Measurements from ENCODE around the gene C2CD2. TPM values are rescaled to one million over a fixed set of nuclear protein-coding genes. Genes with fewer than 3 reads are reported as not detected.

C2CD2 gene
- polyA plus RNA-seq, 6 donors from 2014 or later = 2.6 to 4.6 (median 3.4) TPM; not detected in 1

GRCh38 chr21:41901782-41902181, 52.0 kb downstream of the C2CD2 start:
- Mint-ChIP-seq H3K9me3 (no peaks in the 10 kb centered on the region), H3K27ac (no peak overlapping the region), H3K4me3 (no peak overlapping the region), H3K4me1 (peaks cover 0 to 6% (median 0%) of the 10 kb centered on the region in 3 donors), H3K27me3 (no peaks in the 10 kb centered on the region), H3K36me3 (peaks cover 18 to 26% of the 10 kb centered on the region in 2 donors)
- no peak for ATAC-seq (ENCODE audit: low read depth in 2 of 2)
- no peak for DNase-seq

- Mint-ChIP-seq H3K27me3 (no peaks in the 10 kb centered on the region), H3K9me3 (no peaks in the 10 kb centered on the region), H3K4me1 (peaks cover 2 to 7% (median 3%) of the 10 kb centered on the region in 3 donors), H3K27ac (no peak overlapping the region), H3K36me3 (peaks cover 15 to 25% of the 10 kb centered on the region in 2 donors), H3K4me3 (no peak overlapping the region)
- ATAC-seq (ENCODE audit: low read depth in 2 of 2) (no peak), DNase-seq (no peak)
Measured at GRCh38 chr21:41901099-41901498, 52.7 kb downstream of the C2CD2 start.

GRCh38 chr21:41900401-41900800, 53.4 kb downstream of the C2CD2 start:
- H3K27ac Mint-ChIP-seq = no peak overlapping the region
- peaks cover 11 to 18% of the 10 kb centered on the region in 2 donors for H3K36me3 Mint-ChIP-seq
- no peaks in the 10 kb centered on the region for H3K27me3 Mint-ChIP-seq

GRCh38 chr21:41899426-41900202, 54.2 kb downstream of the C2CD2 start:
- Mint-ChIP-seq H3K4me3 (no peak overlapping the region), H3K4me1 (peaks cover 13 to 14% (median 13%) of the 10 kb centered on the region in 3 donors), H3K9me3 (no peaks in the 10 kb centered on the region), H3K27me3 (no peaks in the 10 kb centered on the region), H3K36me3 (peaks cover 11 to 14% of the 10 kb centered on the region in 2 donors), H3K27ac (peak overlapping the region in 2 of 6 donors; percentile 11 to 68)
- ATAC-seq (ENCODE audit: low read depth in 2 of 2) (no peak), DNase-seq (no peak)

More at GRCh38 chr21:41900401-41900800, 53.4 kb downstream of the C2CD2 start:
- no peak overlapping the region for H3K4me3 Mint-ChIP-seq
- no peak for DNase-seq
- H3K9me3 Mint-ChIP-seq = no peaks in the 10 kb centered on the region
- peaks cover 9 to 13% (median 10%) of the 10 kb centered on the region in 3 donors for H3K4me1 Mint-ChIP-seq
- no peak for ATAC-seq (ENCODE audit: low read depth in 2 of 2)

- Mint-ChIP-seq H3K4me3 (no peak overlapping the region), H3K27me3 (no peaks in the 10 kb centered on the region), H3K4me1 (peaks cover 13 to 14% (median 13%) of the 10 kb centered on the region in 3 donors), H3K36me3 (peaks cover 11 to 14% of the 10 kb centered on the region in 2 donors), H3K9me3 (no peaks in the 10 kb centered on the region), H3K27ac (peak overlapping the region in 1 of 6 donors; percentile 65)
- DNase-seq = no peak
- ATAC-seq (ENCODE audit: low read depth in 2 of 2) = no peak
Measured at GRCh38 chr21:41898998-41899397, 54.8 kb downstream of the C2CD2 start.

GRCh38 chr21:41897700-41898099, 56.1 kb downstream of the C2CD2 start:
- H3K9me3 Mint-ChIP-seq = no peaks in the 10 kb centered on the region
- no peak for DNase-seq
- H3K4me1 Mint-ChIP-seq = peaks cover 13 to 21% (median 13%) of the 10 kb centered on the region in 3 donors
- no peaks in the 10 kb centered on the region for H3K27me3 Mint-ChIP-seq
- peaks cover 11 to 14% of the 10 kb centered on the region in 2 donors for H3K36me3 Mint-ChIP-seq
- ATAC-seq (ENCODE audit: low read depth in 2 of 2) = no peak
- no peak overlapping the region for H3K4me3 Mint-ChIP-seq
- H3K27ac Mint-ChIP-seq = no peak overlapping the region

- Mint-ChIP-seq H3K4me3 (no peak overlapping the region), H3K4me1 (peaks cover 13 to 21% (median 13%) of the 10 kb centered on the region in 3 donors), H3K36me3 (peaks cover 11% of the 10 kb centered on the region in 2 donors), H3K27ac (peak overlapping the region in 2 of 6 donors; percentile 63 to 79), H3K27me3 (no peaks in the 10 kb centered on the region), H3K9me3 (no peaks in the 10 kb centered on the region)
- ATAC-seq (ENCODE audit: low read depth in 2 of 2) (no peak), DNase-seq (no peak)
Measured at GRCh38 chr21:41897047-41897669, 56.7 kb downstream of the C2CD2 start.

- peak; percentile 41 for DNase-seq
- ATAC-seq (ENCODE audit: low read depth in 2 of 2) = peak; percentile 96 to 99
- H3K27me3 Mint-ChIP-seq = no peaks in the 10 kb centered on the region
- peaks cover 13 to 21% (median 13%) of the 10 kb centered on the region in 3 donors for H3K4me1 Mint-ChIP-seq
- no peaks in the 10 kb centered on the region for H3K9me3 Mint-ChIP-seq
- peaks cover under 1 to 10% of the 10 kb centered on the region in 2 donors for H3K36me3 Mint-ChIP-seq
- H3K27ac Mint-ChIP-seq = peak overlapping the region in 5 of 6 donors; percentile 5 to 93 (median 66)
- H3K4me3 Mint-ChIP-seq = peak overlapping the region in 4 of 8 donors; percentile 0 to 36 (median 25)
Measured at GRCh38 chr21:41895643-41896493, 58.0 kb downstream of the C2CD2 start.

GRCh38 chr21:41894922-41895557, 58.8 kb downstream of the C2CD2 start:
- Mint-ChIP-seq H3K27ac (peak overlapping the region in 2 of 6 donors; percentile 5 to 30), H3K4me3 (peak overlapping the region in 1 of 8 donors; percentile 3), H3K36me3 (peaks cover 0 to 6% of the 10 kb centered on the region in 2 donors)

GRCh38 chr21:41894511-41894910, 59.3 kb downstream of the C2CD2 start:
- DNase-seq = no peak
- Mint-ChIP-seq H3K4me1 (peaks cover 12 to 21% (median 13%) of the 10 kb centered on the region in 3 donors), H3K27me3 (no peaks in the 10 kb centered on the region), H3K9me3 (no peaks in the 10 kb centered on the region), H3K36me3 (peaks cover 0 to 6% of the 10 kb centered on the region in 2 donors), H3K4me3 (no peak overlapping the region), H3K27ac (no peak overlapping the region)
- no peak for ATAC-seq (ENCODE audit: low read depth in 2 of 2)

More at GRCh38 chr21:41894922-41895557, 58.8 kb downstream of the C2CD2 start:
- Mint-ChIP-seq H3K27me3 (no peaks in the 10 kb centered on the region), H3K9me3 (no peaks in the 10 kb centered on the region), H3K4me1 (peaks cover 13 to 21% (median 13%) of the 10 kb centered on the region in 3 donors)
- no peak for ATAC-seq (ENCODE audit: low read depth in 2 of 2)
- no peak for DNase-seq

GRCh38 chr21:41892726-41893125, 61.1 kb downstream of the C2CD2 start:
- DNase-seq (no peak), ATAC-seq (ENCODE audit: low read depth in 2 of 2) (no peak)
- H3K9me3 Mint-ChIP-seq = no peaks in the 10 kb centered on the region
- H3K4me3 Mint-ChIP-seq = no peak overlapping the region
- H3K27me3 Mint-ChIP-seq = no peaks in the 10 kb centered on the region
- no peak overlapping the region for H3K27ac Mint-ChIP-seq
- H3K4me1 Mint-ChIP-seq = peaks cover 7 to 21% (median 13%) of the 10 kb centered on the region in 3 donors
- H3K36me3 Mint-ChIP-seq = no peaks in the 10 kb centered on the region

- H3K9me3 Mint-ChIP-seq = no peaks in the 10 kb centered on the region
- no peak overlapping the region for H3K4me3 Mint-ChIP-seq
- H3K36me3 Mint-ChIP-seq = no peaks in the 10 kb centered on the region
- peaks cover 6 to 20% (median 11%) of the 10 kb centered on the region in 3 donors for H3K4me1 Mint-ChIP-seq
- no peak for DNase-seq
- no peak overlapping the region for H3K27ac Mint-ChIP-seq
- no peaks in the 10 kb centered on the region for H3K27me3 Mint-ChIP-seq
- no peak for ATAC-seq (ENCODE audit: low read depth in 2 of 2)
Measured at GRCh38 chr21:41891132-41891531, 62.7 kb downstream of the C2CD2 start.

- Mint-ChIP-seq H3K9me3 (no peaks in the 10 kb centered on the region), H3K4me3 (no peak overlapping the region), H3K36me3 (no peaks in the 10 kb centered on the region), H3K27ac (no peak overlapping the region), H3K27me3 (no peaks in the 10 kb centered on the region), H3K4me1 (peaks cover 2 to 18% (median 8%) of the 10 kb centered on the region in 3 donors)
- ATAC-seq (ENCODE audit: low read depth in 2 of 2) = no peak
- no peak for DNase-seq
Measured at GRCh38 chr21:41890355-41890754, 63.5 kb downstream of the C2CD2 start.

Measured in naive B cell (primary cell).